Activated CD8-positive, alpha-beta T cell treated with anti-CD3 and anti-CD28 coated beads for 36 hours (primary cell): ENCODE data around the gene HSPA2. TPM values are rescaled to one million over a fixed set of nuclear protein-coding genes. Genes with fewer than 3 reads are reported as not detected.
A peak's percentile ranks its signal among the peaks of the same experiment; 100 is the strongest.

Experiments used
- ATAC-seq: fragments of 200-7000 bp; cut with Tn5 transposase; one replicate; pipeline ENCODE4 v1.10.0; 2021; ENCODE audit warnings: mild to moderate bottlenecking, moderate library complexity
- CTCF ChIA-PET: fragments of 350-600 bp; sonication (Branson Sonifier 250); formaldehyde crosslinking; loops from one replicate; lab custom pipeline; 2021; ENCODE audit warnings: antibody characterized with exemption; lab: Charles Lee
- POLR2A ChIA-PET: fragments of 350-600 bp; sonication (Branson Sonifier 250); formaldehyde crosslinking; loops from one replicate; lab custom pipeline; 2021; ENCODE audit warnings: antibody characterized with exemption; lab: Charles Lee
- DNase-seq: peaks from one replicate; pipeline ENCODE4 v3.0.0-alpha.2; 2020
- H3K27ac Mint-ChIP-seq: one replicate; pipeline ENCODE4 v1.8.0; 2021; ENCODE audit warnings: mild to moderate bottlenecking, mixed read lengths
- H3K27me3 Mint-ChIP-seq: one replicate; pipeline ENCODE4 v1.8.0; 2021; ENCODE audit warnings: mixed read lengths
- H3K36me3 Mint-ChIP-seq: one replicate; pipeline ENCODE4 v1.8.0; 2021; ENCODE audit warnings: low read depth, mixed read lengths
- H3K4me1 Mint-ChIP-seq: one replicate; pipeline ENCODE4 v1.8.0; 2021; ENCODE audit warnings: low read depth, mixed read lengths
- H3K4me3 Mint-ChIP-seq: one replicate; pipeline ENCODE4 v1.8.0; 2021; ENCODE audit warnings: mild to moderate bottlenecking, moderate library complexity, mixed read lengths
- H3K9me3 Mint-ChIP-seq: one replicate; pipeline ENCODE4 v1.8.0; 2021; ENCODE audit warnings: mixed read lengths
- CTCF ChIP-seq: fragments of 200-600 bp; IDR thresholded peaks from one replicate; pipeline ENCODE4 v1.8.0; 2022; ENCODE audit warnings: antibody characterized with exemption, mild to moderate bottlenecking
- intact Hi-C: fragments of 100-400 bp; cut with micrococcal nuclease; formaldehyde crosslinking; loops from one replicate; pipeline ENCODE4 v1.10.0; 2022
- total RNA-seq, 2 experiments: library from RNA; stranded (reverse); gene quantifications; one replicate each; pipeline ENCODE4 v1.2.3, GENCODE V29; 2021

Gene HSPA2
- total RNA-seq, 2 experiments from 2014 or later = 2.9 to 3.6 TPM

GRCh38 chr14:64518229-64518628 is 22.3 kb upstream of the HSPA2 start:
- no peak for DNase-seq
- CTCF ChIA-PET = no interaction called here
- intact Hi-C loops = no loop called here
- no peak for ATAC-seq
- no peak for TF ChIP-seq CTCF
- Mint-ChIP-seq H3K36me3 (peaks cover 16% of the 10 kb centered on the region), H3K4me3 (no peak overlapping the region), H3K27ac (no peak overlapping the region), H3K27me3 (no peaks in the 10 kb centered on the region), H3K4me1 (peaks cover 45% of the 10 kb centered on the region), H3K9me3 (no peaks in the 10 kb centered on the region)
- POLR2A ChIA-PET = no interaction called here

GRCh38 chr14:64520699-64521098 is 19.8 kb upstream of the HSPA2 start:
- ChIA-PET POLR2A (interaction anchor here (0.6 kb wide), 1 partner anchor 12 kb away, joined by 3 read pairs; no protein-coding TSS in a partner anchor), CTCF (interaction anchor here (4.0 to 5.0 kb wide), 2 partner anchors 10 to 116 kb away, joined by 11 to 44 read pairs; no protein-coding TSS in a partner anchor)
- TF ChIP-seq CTCF = no peak
- DNase-seq (no peak), ATAC-seq (no peak)
- Mint-ChIP-seq H3K27ac (no peak overlapping the region), H3K27me3 (no peaks in the 10 kb centered on the region), H3K36me3 (peaks cover 14% of the 10 kb centered on the region), H3K4me3 (no peak overlapping the region), H3K9me3 (no peaks in the 10 kb centered on the region), H3K4me1 (peaks cover 26% of the 10 kb centered on the region)
- intact Hi-C loops = no loop called here

- H3K27ac Mint-ChIP-seq = no peak overlapping the region
- ChIA-PET CTCF (interaction anchor here (1.0 to 5.0 kb wide), 5 partner anchors 12 to 114 kb away, joined by 3 to 44 read pairs (median 4); no protein-coding TSS in a partner anchor), POLR2A (interaction anchor here (0.6 to 1.8 kb wide), 4 partner anchors 18 to 59 kb away, joined by 3 to 4 read pairs (median 4); partner anchors contain the start of gene ZBTB1)
- H3K36me3 Mint-ChIP-seq = peaks cover 19% of the 10 kb centered on the region
- ATAC-seq (peak; percentile 60), DNase-seq (no peak)
- H3K4me3 Mint-ChIP-seq = no peak overlapping the region
- no peak for TF ChIP-seq CTCF
- no peaks in the 10 kb centered on the region for H3K9me3 Mint-ChIP-seq
- intact Hi-C loops = no loop called here
- H3K27me3 Mint-ChIP-seq = no peaks in the 10 kb centered on the region
- H3K4me1 Mint-ChIP-seq = peaks cover 11% of the 10 kb centered on the region
These were observed 17.8 kb upstream of the HSPA2 start for GRCh38 chr14:64522591-64523355.

- ATAC-seq (no peak), DNase-seq (no peak)
- ChIA-PET CTCF (interaction anchor here (1.3 kb wide), 2 partner anchors 14 to 18 kb away, joined by 3 to 7 read pairs; no protein-coding TSS in a partner anchor), POLR2A (interaction anchor here (1.4 kb wide), 1 partner anchor 12 kb away, joined by 3 read pairs; no protein-coding TSS in a partner anchor)
- no peaks in the 10 kb centered on the region for H3K27me3 Mint-ChIP-seq
- H3K9me3 Mint-ChIP-seq = no peaks in the 10 kb centered on the region
- no peak overlapping the region for H3K27ac Mint-ChIP-seq
- TF ChIP-seq CTCF = no peak
- intact Hi-C loops = no loop called here
- peaks cover 7% of the 10 kb centered on the region for H3K4me1 Mint-ChIP-seq
- H3K4me3 Mint-ChIP-seq = no peak overlapping the region
- peaks cover 13% of the 10 kb centered on the region for H3K36me3 Mint-ChIP-seq
These were observed 15.2 kb upstream of the HSPA2 start for GRCh38 chr14:64525354-64525753.

- Mint-ChIP-seq H3K4me3 (no peak overlapping the region), H3K27me3 (no peaks in the 10 kb centered on the region), H3K4me1 (peaks cover 4% of the 10 kb centered on the region), H3K9me3 (peaks cover 2% of the 10 kb centered on the region), H3K27ac (no peak overlapping the region), H3K36me3 (peaks cover 3% of the 10 kb centered on the region)
- DNase-seq (no peak), ATAC-seq (no peak)
- CTCF ChIA-PET = interaction anchor here (1.8 kb wide), 1 partner anchor 9 kb away, joined by 9 read pairs; the partner anchor contains the start of gene HSPA2
- intact Hi-C loops = no loop called here
- POLR2A ChIA-PET = no interaction called here
- no peak for TF ChIP-seq CTCF
These were observed 9.0 kb upstream of the HSPA2 start for GRCh38 chr14:64531567-64531966.
